G401 (cell line): ENCODE results near the gene SLC35E3. TPM values are rescaled to one million over a fixed set of nuclear protein-coding genes. Genes with fewer than 3 reads are reported as not detected.

Experiments used
- DNase-seq: peaks from one replicate; pipeline ENCODE4 v3.0.0-alpha.2; 2015; ENCODE audit warnings: low spot score
- in situ Hi-C: cut with HindIII; loops from 2 replicates; pipeline ENCODE4 v1.10.0; 2016; ENCODE audit warnings: low sequenced_read_pairs, mixed read lengths
- total RNA-seq: library from RNA; depleted of rRNA; stranded (reverse); fragments of >200 nt; shearing (Covaris generic); gene quantifications from 2 replicates; pipeline ENCODE4 v1.2.3, GENCODE V29; 2014

SLC35E3 gene
- total RNA-seq, 1 experiment from 2014 or later, result 1.5 TPM

- DNase-seq, result no peak
- in situ Hi-C loops, result no loop called here
These were observed 21.2 kb downstream of the SLC35E3 start for GRCh38 chr12:68767191-68767590.

GRCh38 chr12:68768431-68768939 lies 22.5 kb downstream of the SLC35E3 start:
- in situ Hi-C loops, result no loop called here
- no peak for DNase-seq

DNA sequence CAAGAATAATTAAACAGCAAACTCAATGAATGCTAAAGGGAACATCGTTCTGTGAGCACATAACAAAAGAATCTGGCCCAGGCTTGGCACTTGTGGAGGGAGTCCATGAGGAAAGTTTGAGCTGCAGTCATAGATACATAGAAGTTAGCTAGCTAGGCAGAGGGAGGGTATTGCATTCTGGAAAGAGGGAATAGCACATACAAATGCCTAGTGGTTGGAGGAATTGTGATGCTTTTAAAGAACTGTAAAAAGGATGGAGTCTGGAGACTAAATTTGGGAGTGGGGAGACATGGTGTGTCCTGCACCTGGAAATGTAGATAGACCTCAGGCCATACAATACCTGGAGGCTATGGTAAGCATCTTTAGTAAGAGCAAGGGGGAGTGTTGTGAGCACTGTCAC lies 24.0 kb downstream of the SLC35E3 start:
- in situ Hi-C loops, result no loop called here
- DNase-seq, result no peak

DNA sequence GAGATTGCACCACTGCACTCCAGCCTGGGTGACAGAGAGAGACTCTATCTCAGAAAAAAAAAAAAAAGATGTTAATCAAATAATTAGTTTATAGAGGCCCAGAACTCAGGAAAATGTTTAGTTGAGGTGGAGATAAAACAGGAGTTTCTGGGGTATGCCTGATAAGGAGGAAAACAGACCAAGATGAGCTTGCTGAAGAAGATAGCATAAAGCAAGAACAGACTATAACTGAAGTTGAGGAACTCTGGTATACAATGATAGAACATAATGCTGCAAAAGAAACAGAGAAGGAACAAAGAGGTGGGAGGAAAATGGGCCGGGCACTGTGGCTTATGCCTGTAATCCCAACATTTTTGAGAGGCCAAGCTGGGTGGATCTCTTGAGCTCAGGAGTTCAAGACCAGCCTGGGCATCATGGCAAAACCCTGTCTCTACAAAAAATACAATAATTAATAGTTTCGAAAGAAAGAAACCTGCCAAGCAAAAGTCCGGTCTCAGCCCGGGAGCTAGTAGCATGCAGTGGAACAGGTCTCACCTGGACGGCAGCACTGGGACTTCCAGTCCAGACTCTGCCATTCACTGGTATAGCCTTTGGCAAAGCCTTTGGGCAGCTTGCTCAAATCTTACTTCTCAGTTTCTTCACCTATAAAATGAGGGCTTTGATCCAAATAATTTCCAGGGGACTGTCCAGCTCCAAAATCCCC lies 25.4 kb downstream of the SLC35E3 start:
- in situ Hi-C loops, result no loop called here
- no peak for DNase-seq

GRCh38 chr12:68772714-68773113 lies 26.7 kb downstream of the SLC35E3 start:
- in situ Hi-C loops, result no loop called here
- no peak for DNase-seq

GRCh38 chr12:68773582-68773981 lies 27.6 kb downstream of the SLC35E3 start:
- DNase-seq, result no peak
- in situ Hi-C loops, result no loop called here

DNA sequence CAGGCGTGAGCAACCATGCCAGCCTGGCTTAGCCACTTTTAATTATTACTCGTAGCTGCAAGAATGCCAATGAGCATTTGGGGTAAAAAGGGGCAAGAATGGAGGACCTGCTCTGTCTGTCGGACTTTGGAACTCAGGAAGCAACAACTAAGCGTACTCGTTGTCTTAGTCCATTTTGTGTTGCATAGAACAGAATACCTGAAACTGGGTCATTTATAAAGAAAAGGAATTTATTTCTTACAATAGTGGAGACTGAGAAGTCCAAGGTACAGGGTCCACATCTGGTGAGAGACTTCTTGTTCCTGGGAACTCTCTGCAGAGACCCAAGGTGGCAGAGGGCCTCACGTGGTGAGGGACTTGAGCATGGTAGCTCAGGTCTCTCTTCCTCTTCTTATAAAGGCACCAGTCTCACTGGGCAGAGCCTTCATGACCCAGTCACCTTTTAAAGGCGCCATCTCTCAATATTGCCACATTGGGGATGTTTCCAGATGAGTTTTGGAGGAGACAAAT lies 29.2 kb downstream of the SLC35E3 start:
- in situ Hi-C loops, result no loop called here
- no peak for DNase-seq

GRCh38 chr12:68776976-68777610 lies 31.1 kb downstream of the SLC35E3 start:
- in situ Hi-C loops, result no loop called here
- DNase-seq, result no peak

- no peak for DNase-seq
- in situ Hi-C loops, result no loop called here
These were observed 33.3 kb downstream of the SLC35E3 start for GRCh38 chr12:68779280-68779679.

DNA sequence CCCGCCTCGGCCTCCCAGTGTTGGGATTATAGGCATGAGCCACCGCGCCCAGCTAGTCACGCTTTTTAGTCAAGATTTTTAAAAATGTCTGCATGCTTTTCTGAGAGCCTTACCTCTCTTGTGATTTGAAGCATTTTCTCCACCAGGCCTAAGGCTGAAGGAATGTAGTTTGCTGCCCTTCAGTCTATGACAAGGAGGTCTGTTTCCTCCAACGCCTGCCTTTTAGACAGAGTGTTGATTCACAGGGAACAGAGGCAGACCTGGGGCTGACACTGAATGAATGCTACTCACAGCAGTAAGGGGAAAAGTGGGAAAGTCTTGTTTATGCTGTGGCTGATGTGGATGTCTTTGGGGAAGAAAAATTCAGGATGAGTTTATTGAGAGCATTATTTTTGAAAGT lies 34.8 kb downstream of the SLC35E3 start:
- no peak for DNase-seq
- in situ Hi-C loops, result no loop called here

DNA sequence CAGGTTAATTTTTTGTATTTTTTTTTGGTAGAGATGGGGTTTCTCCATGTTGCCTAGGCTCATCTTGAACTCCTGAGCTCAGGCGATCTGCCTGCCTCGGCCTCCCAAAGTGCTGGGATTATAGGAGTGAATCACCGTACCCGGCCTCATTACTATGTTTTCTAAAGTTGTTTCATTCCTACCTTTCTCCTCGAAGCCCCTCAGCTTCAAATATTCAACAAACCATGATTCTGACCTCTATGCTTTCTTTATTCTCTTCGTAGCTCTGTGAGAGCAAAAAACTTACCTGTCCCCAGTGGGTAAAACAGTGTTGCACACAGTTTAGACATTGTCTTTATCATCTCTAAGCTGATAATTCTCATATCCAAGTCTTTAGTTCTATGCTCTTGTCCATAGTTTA lies 35.8 kb downstream of the SLC35E3 start:
- no peak for DNase-seq
- in situ Hi-C loops, result no loop called here

GRCh38 chr12:68784015-68784414 lies 38.0 kb downstream of the SLC35E3 start:
- DNase-seq, result no peak
- in situ Hi-C loops, result no loop called here

DNA sequence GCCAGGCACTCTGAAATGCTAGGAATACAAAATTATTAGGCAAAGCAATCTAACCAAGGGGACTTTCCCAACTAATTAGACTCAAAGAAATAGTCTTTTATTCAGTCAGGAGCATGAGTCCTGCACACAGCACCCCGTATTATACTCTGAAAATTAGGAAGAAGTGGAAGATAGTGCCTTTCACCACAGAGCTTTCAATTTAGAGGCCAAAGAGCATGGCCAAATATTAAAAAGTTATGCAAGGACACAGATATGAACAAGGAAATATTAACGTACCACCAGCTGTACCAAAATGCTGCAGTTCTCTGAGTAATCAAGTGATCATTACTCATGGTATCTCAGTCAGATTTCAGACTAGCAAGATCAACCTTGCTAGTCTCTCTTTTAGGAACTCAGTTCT lies 39.4 kb downstream of the SLC35E3 start:
- DNase-seq, result no peak
- in situ Hi-C loops, result no loop called here

DNA sequence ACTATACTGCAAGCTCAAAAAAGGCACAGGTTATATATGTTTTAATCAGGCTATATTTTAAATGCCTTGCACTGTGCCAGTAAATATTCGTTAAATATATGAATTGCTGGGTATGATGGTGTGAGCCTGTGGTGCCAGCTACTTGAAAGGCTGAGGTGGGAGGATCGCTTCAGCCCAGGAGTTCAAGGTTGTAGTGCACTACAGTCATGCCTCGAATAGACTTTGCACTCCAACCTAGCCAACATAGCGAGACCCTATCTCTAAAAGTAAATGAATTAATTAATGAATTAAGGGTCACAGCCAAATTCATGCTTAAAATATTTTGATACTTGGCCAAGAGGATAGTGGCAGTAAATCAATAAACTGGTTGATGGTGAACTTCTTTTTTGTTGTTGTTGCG lies 39.8 kb downstream of the SLC35E3 start:
- in situ Hi-C loops, result no loop called here
- DNase-seq, result no peak

DNA sequence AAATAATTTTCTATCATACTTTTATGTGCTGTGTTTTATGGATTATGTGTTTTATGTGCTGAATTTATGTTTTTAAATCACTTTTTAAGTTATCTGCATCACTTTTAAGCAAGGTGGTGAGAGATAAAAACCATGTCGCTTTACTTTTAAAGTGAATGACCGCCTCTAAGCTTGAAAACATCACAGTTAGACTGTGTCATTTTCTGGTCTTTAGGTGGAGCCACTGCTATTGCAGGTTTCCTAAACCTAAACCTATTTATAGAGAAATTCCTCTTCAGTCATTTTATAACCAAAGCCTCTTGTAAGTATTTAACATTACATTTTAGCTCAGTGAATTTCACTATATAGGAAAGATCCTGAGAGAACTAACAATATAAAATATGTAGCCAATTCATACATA lies 41.0 kb downstream of the SLC35E3 start:
- DNase-seq, result no peak
- in situ Hi-C loops, result no loop called here

GRCh38 chr12:68788554-68789143 lies 42.7 kb downstream of the SLC35E3 start:
- no peak for DNase-seq
- in situ Hi-C loops, result no loop called here

DNA sequence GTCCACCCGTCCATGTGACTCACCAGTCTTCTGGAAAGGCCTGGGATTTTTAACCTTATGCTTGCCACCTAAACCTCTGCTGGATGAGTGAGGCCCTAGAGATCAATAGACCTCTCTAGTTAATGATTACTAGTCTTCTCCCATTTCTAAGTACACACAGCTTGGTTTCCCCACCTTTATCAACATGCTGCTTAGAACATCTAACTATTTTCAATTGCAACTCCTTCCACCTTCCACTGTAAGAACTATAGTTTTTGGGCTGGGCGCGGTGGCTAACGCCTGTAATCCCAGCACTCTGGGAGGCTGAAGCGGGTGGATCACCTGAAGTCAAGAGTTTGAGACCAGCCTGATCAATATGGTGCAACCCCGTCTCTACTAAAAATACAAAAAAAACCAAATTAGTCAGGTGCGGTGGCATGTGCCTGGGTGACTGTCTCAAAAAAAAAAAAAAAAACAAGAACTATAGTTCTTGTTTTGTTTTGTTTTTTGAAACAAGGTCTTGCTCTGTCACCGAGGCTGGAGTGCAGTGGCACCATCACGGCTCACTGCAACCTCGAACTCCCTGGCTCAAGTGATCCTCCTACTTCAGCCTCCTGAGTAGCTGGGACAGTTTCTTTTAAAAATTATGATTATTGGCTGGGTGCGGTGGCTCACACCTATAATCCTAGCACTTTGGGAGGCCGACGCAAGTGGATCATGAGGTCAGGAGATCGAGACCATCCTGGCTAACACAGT lies 43.3 kb downstream of the SLC35E3 start:
- DNase-seq, result no peak
- in situ Hi-C loops, result no loop called here

DNA sequence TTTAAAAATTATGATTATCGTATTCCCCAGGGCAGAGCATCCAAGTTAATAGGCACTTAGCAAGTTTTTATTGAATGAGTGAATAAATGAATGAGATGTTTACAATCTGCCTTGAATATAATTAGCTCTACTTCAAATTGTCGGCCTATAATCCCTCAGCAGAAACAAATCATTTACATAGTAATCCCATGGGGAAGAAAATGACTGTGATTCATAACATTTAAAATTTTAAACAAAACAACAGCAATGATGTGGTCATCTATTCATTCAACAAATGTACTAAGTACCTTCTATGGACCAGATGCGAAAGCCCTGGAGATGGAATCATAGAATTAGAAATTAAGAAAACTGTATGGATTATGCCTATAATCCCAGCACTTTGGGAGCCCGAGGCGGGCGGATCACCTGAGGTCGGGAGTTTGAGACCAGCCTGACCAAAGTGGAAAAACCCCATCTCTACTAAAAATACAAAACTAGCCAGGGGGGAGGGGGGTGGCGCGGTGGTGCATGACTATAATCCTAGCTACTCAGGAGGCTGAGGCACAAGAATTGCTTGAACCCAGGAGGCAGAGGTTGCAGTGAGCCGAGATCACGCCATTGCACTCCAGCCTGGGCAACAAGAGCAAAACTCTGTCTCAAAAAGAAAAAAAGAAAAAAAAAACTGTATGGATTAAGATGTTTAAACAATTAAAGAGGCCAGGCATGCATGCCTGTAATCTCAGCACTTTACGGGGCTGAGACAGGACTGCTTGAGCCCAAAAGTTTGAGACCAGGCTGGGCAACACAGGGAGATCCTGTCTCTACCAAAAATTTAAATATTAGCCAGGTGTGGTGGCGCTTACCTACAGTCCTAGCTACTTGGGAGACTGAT lies 44.3 kb downstream of the SLC35E3 start:
- DNase-seq, result no peak
- in situ Hi-C loops, result no loop called here

- no peak for DNase-seq
- in situ Hi-C loops, result no loop called here
These were observed 44.9 kb downstream of the SLC35E3 start for GRCh38 chr12:68790952-68791234.
